Occipital lobe (tissue), 2 donors: ENCODE data around the gene MEMO1. TPM values are rescaled to one million over a fixed set of nuclear protein-coding genes. Genes with fewer than 3 reads are reported as not detected.

Experiments used
- DNase-seq: peaks from one replicate; lab custom pipeline; 2025; lab: John Stamatoyannopoulos, UW
- total RNA-seq: library from RNA; depleted of rRNA; stranded (reverse); fragments of >200 nt; gene quantifications from one replicate; pipeline ENCODE4 v1.2.3, GENCODE V29; 2014

MEMO1 gene
- total RNA-seq, 1 donor from 2014 or later = 79.1 TPM

DNA sequence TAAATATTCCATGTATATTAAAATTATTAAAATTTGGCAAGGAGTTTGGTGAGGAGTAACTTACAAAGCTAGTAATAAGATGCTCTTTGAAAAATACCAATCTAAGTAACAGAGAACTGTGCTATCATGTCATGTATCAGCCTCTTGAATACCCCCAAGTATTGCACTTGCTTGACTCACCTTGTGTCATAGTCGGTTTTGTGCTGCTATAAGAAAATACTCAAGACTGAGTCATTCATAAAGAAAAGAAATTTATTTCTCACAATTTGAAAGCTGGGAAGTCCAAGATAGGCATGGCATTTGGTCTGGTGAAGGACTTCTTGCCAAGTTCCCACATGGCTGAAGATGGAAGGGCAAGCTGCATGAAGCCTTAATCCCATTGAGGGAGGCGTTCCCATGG lies 179.2 kb downstream of the MEMO1 start:
- DNase-seq = no peak

DNA sequence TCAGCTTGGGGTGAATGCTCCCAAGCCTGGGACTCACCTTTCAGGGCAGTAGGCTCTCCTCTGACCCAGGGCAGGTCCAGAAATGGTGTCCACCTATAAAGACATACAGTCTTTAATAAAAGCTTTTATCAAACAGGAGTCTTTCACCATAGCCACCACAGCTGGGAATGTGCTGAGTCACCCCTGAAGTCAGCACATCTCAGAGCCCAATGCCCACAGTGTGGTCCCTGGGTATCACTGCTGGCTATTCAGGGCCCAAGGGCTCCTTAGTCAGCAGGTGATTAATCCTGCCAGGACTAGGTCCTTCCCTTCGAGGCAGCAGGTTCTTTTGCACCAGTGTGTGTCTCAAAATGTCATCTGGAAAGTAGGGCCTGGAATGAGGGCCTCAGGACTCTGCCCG lies 181.9 kb downstream of the MEMO1 start:
- DNase-seq = no peak

DNA sequence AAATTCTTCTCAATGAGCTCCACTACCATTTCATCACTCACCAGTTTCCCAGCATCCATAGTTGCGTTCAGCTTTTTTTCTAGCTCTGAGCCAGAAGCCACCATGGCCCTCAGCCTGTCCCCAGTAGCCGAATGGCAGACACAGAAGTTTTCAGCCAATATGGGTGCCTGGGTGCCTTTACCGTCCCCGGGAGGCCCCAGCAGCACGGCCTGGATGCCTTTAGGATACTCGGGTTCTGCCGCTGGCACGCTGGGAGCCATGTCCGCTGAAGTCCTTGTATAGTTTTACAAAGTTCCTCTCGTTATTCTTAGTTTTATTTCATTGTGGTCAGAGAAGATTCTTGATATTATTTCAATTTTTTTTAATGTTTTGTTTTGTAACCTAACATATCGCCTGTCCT lies 187.2 kb downstream of the MEMO1 start:
- DNase-seq = no peak

DNA sequence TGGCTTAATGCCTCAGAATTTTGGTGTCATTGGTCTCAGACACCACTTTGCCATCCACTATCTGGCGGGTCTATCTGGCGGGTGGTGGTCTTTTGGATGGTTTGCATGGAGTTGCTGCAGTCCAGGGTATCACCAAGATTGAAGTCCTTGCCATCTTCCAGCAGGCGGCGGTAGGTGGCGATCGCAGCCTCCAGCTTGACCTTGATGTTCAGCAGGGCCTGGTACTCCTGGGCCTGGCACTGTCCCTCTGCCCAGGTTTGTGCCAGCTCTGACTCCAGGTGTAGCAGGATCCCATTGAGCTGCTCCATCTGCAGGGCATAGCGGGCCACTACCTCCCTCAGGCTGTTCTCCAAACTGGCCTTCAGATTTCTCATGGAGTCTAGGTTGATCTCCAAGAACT lies 188.2 kb downstream of the MEMO1 start:
- DNase-seq = no peak

Other genes starting within 250 kb of the MEMO1 start
- 58.8 TPM for gene DPY30, start 28.8 kb upstream of the MEMO1 start, total RNA-seq
- gene SPAST, start 52.5 kb upstream of the MEMO1 start, total RNA-seq = 240 TPM
- 28.2 TPM for gene SLC30A6, start 154.9 kb upstream of the MEMO1 start, total RNA-seq